Measurements from ENCODE around the gene DTX4.
A peak's percentile ranks its signal among the peaks of the same experiment; 100 is the strongest.

DTX4 gene

GRCh38 chr11:59173080-59173963, 1.4 kb downstream of the DTX4 start:
- peak; percentile 80 for DNase-seq (ENCODE audit: low read depth, low spot score)

GRCh38 chr11:59173964-59174663, 2.2 kb downstream of the DTX4 start:
- peak; percentile 79 for DNase-seq (ENCODE audit: low read depth, low spot score)

DNA sequence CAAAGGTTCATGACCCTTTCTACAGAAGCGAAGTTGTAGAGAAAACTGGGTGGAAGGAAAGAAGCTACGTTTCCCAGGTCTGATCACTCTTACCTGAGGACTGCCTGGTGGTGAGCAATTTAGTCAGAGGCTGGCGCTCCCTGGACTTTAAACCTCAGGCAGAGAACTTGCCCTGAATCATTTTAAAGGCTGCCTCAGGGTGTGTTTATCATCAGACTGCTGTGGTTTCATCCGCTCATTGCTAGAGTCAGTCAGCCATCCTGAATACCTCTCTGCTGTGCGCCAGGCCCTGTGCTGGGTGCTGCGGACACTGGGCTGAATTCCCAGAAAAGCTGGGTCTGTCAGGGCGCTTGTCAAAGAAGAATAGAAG, 2.7 kb downstream of the DTX4 start:
- DNase-seq (ENCODE audit: low read depth, low spot score), result peak; percentile 77

DNA sequence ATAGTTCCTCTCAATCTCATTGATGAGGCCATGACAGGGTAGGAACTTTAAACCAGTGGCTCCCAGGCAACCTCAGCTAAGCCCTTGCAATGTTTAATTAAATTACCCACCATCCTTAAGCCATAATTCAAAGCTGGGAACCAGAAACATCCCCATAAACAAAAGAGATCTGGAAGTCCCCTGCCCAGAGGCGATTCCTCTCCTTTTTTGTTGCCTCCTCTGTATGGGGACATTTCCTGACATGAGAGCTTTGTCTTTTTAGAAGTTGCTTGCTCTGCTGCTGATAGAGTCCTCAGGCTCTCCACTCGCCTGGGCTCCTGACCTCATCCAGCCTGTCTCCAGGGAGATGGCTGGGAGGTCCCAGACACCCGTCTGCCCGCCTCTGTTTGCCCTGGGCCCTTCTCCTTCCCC, 3.2 kb downstream of the DTX4 start:
- DNase-seq (ENCODE audit: low read depth, low spot score), result peak; percentile 81

DNA sequence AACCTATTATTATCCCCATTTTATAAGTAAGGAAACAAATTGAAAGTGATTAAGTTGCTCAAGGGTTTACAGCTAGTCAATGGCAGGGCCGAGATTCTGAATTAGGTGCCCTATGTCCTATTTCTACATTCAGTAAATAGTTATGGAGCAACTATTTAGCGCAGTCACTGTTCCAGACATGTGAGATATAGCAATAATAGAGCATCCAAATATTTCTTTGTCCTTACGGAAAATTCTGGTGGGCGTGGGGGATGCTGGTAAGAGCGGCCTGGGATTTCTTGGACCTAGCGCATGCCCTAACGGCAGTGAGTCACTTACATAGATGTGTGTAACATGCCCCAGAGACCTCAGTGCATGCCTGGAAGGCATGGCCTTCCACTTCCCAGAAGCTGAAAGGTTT, 4.4 kb downstream of the DTX4 start:
- no peak for DNase-seq (ENCODE audit: low read depth, low spot score)

DNA sequence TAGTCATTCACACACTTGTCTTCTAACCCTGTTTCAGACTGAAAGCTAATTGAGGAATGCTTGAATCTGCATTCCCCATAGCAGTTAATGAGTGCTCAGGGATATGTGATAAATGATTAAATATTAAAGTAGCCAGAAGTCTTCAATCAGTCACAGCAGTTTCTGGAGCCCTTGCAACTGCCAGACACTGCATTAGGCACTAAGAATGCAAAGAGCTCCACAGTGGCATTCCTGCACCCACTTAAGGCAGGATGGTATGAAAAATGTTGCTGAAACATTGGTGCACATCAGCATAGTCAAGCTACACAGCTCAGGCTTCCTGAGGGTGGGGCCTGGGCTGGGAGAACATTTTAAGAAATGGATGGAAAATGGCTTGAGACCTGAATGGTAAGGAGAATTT, 6.5 kb downstream of the DTX4 start:
- no peak for DNase-seq (ENCODE audit: low read depth, low spot score)

DNA sequence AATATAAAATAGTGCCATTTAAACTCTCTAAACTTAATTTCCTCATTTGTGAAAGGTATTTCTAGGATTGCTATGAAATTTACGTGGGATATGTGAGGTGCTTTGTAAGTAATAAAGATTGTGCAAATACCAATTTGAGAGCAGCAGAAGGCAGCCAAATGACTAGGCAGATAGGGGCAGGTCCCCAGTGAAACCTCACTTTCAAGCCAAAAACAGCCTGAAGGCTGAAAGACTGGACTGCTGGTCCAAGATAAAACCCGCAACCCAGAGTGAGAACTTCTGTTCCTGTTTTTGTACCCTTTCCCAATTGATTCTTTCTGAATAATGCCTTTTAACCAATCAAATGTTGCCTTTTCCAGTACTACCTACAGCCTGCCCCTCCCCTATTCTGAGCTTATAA, 7.2 kb downstream of the DTX4 start:
- DNase-seq (ENCODE audit: low read depth, low spot score), result no peak

- no peak for DNase-seq (ENCODE audit: low read depth, low spot score)
Observed at GRCh38 chr11:59180168-59180776, 8.3 kb downstream of the DTX4 start.

DNA sequence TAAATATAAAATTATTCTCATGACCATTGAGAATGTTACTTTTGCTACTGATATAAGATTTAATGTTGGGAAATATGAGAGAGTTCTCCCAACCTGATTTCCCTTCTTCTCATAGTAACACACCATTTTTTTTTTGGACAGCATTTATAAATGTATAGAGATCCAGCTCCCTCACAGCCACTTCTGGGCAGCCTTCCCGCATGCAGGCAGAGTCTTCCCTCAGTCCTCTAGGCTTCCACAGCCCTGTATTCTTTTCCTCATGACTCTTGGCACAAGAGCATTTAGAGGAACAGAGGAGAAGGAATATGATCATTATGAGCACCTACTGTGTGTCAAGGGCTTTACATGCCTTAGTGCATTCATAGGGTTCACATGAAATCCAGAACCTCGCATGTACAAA, 9.0 kb downstream of the DTX4 start:
- DNase-seq (ENCODE audit: low read depth, low spot score), result no peak

DNA sequence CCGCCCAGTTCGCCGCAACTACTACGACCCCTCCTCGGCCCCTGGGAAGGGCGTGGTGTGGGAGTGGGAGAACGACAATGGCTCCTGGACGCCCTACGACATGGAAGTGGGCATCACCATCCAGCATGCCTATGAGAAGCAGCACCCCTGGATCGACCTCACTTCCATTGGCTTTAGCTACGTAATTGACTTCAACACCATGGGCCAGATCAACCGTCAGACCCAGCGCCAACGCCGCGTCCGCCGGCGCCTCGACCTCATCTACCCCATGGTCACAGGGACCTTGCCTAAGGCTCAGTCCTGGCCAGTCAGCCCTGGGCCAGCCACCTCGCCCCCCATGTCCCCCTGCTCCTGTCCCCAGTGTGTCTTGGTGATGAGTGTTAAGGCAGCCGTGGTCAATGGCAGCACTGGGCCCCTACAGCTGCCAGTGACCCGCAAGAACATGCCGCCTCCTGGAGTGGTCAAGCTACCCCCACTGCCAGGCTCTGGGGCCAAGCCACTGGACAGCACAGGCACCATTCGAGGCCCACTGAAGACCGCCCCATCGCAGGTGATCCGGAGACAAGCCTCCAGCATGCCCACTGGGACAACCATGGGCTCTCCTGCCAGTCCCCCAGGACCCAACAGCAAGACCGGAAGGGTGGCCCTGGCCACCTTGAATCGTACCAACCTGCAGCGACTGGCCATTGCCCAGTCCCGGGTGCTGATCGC, 10.0 kb downstream of the DTX4 start:
- no peak for DNase-seq (ENCODE audit: low read depth, low spot score)

GRCh38 chr11:59182457-59183151, 10.7 kb downstream of the DTX4 start:
- DNase-seq (ENCODE audit: low read depth, low spot score), result peak; percentile 63

GRCh38 chr11:59183771-59184170, 11.8 kb downstream of the DTX4 start:
- DNase-seq (ENCODE audit: low read depth, low spot score), result no peak

DNA sequence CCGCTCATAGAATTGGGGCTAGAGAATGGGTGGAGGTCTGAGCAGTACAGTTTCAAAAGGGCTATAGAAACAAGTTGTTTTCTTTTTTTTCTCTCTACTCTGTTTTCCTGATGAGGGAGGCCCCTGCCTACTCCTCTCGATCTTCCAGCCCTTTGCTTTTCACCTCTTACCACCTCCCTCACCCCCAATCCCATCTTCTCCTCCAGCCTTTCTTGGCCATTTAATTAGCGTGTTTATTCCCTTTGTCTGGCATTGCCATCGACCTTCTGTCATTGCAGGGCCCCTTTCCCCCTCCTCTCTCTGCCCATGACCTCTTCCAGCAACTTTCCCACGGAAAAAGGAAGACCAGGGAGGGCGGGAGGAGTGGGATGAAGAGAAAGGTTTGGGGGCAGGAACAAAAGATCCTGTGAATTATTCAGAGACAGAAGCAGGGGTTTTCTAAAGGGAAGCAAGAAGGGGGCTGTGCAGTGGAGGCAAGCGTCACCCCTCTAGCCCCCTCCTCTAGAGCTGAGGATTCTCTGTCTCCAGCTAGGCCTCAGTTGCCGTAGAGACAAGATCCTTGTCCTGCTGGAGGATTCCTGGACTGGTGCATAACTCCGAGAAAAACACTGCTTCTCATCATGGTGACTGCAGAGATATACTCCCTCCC, 12.9 kb downstream of the DTX4 start:
- DNase-seq (ENCODE audit: low read depth, low spot score), result no peak

- no peak for DNase-seq (ENCODE audit: low read depth, low spot score)
Observed at GRCh38 chr11:59185386-59185945, 13.5 kb downstream of the DTX4 start.

GRCh38 chr11:59186130-59186594, 14.2 kb downstream of the DTX4 start:
- peak; percentile 87 for DNase-seq (ENCODE audit: low read depth, low spot score)

GRCh38 chr11:59187035-59187434, 15.1 kb downstream of the DTX4 start:
- no peak for DNase-seq (ENCODE audit: low read depth, low spot score)

DNA sequence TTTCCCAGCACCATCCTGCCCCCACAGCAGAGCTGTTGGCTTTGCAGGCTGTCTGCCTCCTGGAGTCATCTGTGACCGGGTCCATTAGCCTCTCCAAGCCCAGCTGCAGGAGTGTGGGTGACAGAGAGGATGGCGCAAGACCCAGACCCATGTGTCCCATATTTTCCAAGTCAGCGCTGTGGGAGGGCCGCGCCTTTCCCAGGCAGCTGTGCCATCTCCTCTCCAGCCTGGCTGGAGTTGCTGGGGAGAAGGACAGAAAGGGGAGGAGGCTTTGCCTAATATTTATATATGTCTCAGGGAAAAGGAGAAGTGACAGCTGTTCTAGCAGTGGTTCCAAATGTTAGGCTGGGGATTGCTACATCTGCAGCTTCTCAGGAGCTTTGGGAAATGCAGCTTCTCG, 15.7 kb downstream of the DTX4 start:
- DNase-seq (ENCODE audit: low read depth, low spot score), result no peak

DNA sequence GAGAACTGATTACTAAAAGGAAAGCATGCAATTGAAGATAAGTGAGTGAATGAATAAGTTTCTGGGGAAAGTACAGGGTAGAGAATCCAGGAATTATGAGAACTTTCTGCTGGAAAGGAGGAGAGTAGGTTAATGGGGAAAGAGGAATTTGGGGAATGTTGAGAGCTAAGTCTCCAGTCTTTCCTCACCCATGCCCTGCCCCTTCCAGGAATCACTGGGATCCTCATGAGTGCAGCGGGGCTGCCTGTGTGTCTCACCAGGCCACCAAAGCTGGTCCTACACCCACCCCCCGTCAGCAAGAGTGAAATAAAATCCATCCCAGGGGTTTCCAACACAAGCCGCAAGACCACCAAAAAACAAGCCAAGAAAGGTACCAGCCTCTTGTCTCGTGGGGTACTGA, 17.0 kb downstream of the DTX4 start:
- no peak for DNase-seq (ENCODE audit: low read depth, low spot score)

GRCh38 chr11:59189986-59190385, 18.1 kb downstream of the DTX4 start:
- no peak for DNase-seq (ENCODE audit: low read depth, low spot score)

DNA sequence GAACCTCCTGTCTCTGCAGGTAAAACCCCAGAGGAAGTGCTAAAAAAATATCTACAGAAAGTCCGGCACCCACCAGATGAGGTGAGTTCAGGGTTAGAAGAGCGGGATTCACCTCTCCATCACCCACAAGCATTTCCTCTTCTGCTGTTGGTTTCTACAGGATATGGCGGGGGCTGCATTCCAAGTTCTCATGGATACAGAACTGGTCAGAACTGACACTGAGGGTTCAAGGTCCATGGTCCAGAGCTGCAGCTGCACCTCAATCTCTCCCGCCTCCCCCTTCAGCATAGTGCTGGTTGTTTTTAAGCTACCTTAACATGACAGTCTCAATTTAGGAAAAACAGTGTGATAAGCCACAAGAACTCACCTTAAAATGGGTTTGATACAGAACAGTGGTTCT, 19.2 kb downstream of the DTX4 start:
- DNase-seq (ENCODE audit: low read depth, low spot score), result no peak
